Body of pancreas (tissue), 4 donors: Measurements from ENCODE around the gene KRT28. TPM values are rescaled to one million over a fixed set of nuclear protein-coding genes. Genes with fewer than 3 reads are reported as not detected.

Experiments used
- ATAC-seq: fragments of 150-250 bp; one replicate; pipeline ENCODE4 v1.9.1; 2016
- DNase-seq, 4 donors: peaks; one replicate each; pipeline ENCODE4 v3.0.0-alpha.2; 2019
- H3K27ac ChIP-seq, 4 donors: fragments of 200-600 bp; sonication (generic); 1 replicate in 3 of 4; 2 replicates in 1 of 4; pipeline versions ENCODE4 v1.5.1 to v1.6.1; 2016 to 2019; ENCODE audit warnings: mild to moderate bottlenecking in 1 of 4, mixed read lengths in 1 of 4, moderate library complexity in 1 of 4
- H3K27me3 ChIP-seq, 2 donors: fragments of 200-600 bp; sonication (generic); one replicate each; pipeline ENCODE4 v1.6.0; 2016; ENCODE audit warnings: mild to moderate bottlenecking in 1 of 2
- H3K36me3 ChIP-seq, 2 donors: fragments of 200-600 bp; sonication (generic); replicated peaks in 1 of 2; 2 replicates each; pipeline ENCODE4 v1.5.1; 2016; ENCODE audit warnings: low read depth in 2 of 2; ENCODE audit not compliant: insufficient read depth in 1 of 2
- H3K4me1 ChIP-seq: fragments of 200-600 bp; sonication (generic); one replicate; pipeline ENCODE4 v1.6.0; 2016
- H3K4me3 ChIP-seq, 2 donors: fragments of 200-600 bp; sonication (generic); 1 replicate in 1 of 2; 2 replicates in 1 of 2; pipeline ENCODE4 v1.5.1; 2016 to 2019
- H3K9me3 ChIP-seq, 3 donors: fragments of 200-600 bp; sonication (generic); 1 replicate in 2 of 3; 2 replicates in 1 of 3; pipeline ENCODE4 v1.5.1; 2016
- POLR2A ChIP-seq, 3 donors: fragments of 450-650 bp; IDR thresholded peaks; one replicate each; pipeline ENCODE4 v1.6.1; 2016; ENCODE audit warnings: antibody characterized with exemption in 3 of 3, mild to moderate bottlenecking in 2 of 3
- WGBS, 2 donors: methylation state at CpG; one replicate each; pipeline ENCODE4 v1.1.5; 2017; 5-methylcytosine and 5-hydroxymethylcytosine counted together
- intact Hi-C: fragments of 100-400 bp; cut with DNase I; formaldehyde crosslinking; loops from one replicate; pipeline ENCODE4 v1.15.1; 2023
- total RNA-seq, 2 donors: library from RNA; depleted of rRNA; stranded (reverse); fragments of >200 nt; gene quantifications; one replicate each; pipeline ENCODE4 v1.1.0, GENCODE V29; 2016
- TF ChIP-seq, protein P1 (sequence below), 7 experiments: fragments of 450-650 bp in 4 of 7; fragments of 200-600 bp in 3 of 7; sonication (generic) in 3 of 7; IDR thresholded peaks; one replicate each; pipeline ENCODE4 v1.5.1; 2016 to 2019; ENCODE audit warnings: antibody characterized with exemption in 7 of 7

KRT28 gene
- total RNA-seq, 2 donors from 2014 or later: not detected

DNA sequence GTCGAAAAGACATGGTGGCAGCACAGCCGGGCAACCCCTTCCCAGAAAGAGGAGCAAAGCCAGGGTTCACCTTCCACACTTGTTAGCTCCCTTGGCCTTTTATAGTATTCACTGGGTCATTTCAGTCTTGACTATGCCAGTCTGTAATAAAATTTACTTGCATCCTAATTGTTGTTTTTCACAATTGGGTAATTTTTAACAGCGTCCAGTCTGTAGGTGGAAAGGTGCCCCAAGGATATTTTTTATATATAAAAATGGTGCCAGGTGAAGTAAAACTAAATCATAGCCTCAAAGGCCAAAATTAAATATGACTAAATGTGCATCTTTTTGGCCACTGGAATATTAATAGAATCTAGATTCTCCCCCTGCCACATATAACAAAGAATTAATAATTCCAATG lies 27.7 kb downstream of the KRT28 start, which contains the start of gene KRT26:
KRT26 (minus strand) TSS at position 101 of the 400 bp plus-strand sequence; CDS start at position 13, 88 bp downstream.
- no peaks in the 10 kb centered on the region for H3K36me3 ChIP-seq
- H3K4me1 ChIP-seq: no peaks in the 10 kb centered on the region
- 71 to 74% methylated on average over 3 of the region's 3 CpGs for WGBS, 2 donors
- no peak for DNase-seq
- TF ChIP-seq POLR2A (IDR thresholded peaks at IDR 0.05): no peak
- TF ChIP-seq, protein P1, sequence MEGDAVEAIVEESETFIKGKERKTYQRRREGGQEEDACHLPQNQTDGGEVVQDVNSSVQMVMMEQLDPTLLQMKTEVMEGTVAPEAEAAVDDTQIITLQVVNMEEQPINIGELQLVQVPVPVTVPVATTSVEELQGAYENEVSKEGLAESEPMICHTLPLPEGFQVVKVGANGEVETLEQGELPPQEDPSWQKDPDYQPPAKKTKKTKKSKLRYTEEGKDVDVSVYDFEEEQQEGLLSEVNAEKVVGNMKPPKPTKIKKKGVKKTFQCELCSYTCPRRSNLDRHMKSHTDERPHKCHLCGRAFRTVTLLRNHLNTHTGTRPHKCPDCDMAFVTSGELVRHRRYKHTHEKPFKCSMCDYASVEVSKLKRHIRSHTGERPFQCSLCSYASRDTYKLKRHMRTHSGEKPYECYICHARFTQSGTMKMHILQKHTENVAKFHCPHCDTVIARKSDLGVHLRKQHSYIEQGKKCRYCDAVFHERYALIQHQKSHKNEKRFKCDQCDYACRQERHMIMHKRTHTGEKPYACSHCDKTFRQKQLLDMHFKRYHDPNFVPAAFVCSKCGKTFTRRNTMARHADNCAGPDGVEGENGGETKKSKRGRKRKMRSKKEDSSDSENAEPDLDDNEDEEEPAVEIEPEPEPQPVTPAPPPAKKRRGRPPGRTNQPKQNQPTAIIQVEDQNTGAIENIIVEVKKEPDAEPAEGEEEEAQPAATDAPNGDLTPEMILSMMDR (IDR thresholded peaks at IDR 0.05): no peak
- no peaks in the 10 kb centered on the region for H3K27me3 ChIP-seq
- no peak for ATAC-seq
- H3K4me3 ChIP-seq: no peak within 1 kb of the TSS
- no peak within 1 kb of the TSS for H3K27ac ChIP-seq
- H3K9me3 ChIP-seq: no peaks in the 10 kb centered on the region
- intact Hi-C loops: no loop called here

DNA sequence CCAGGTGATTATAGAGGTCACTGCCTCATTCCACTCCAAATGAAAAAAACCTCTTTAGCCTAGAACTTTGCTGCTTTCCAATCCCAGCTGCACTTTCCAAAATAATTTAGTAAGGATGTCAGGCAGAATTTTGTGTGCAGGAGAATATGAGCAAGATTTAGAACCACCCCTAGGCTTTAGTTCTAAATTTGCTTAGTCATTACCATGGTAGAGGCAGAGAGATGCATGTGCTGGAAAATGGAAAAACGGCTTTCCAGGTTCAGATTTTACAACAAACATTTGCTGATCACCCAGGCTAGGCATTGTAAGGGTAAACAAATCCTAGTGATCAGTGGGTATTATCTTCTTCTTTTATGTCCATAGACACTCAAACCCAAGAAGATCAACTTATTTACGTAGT lies 34.1 kb downstream of the KRT28 start:
- no peak overlapping the region for H3K27ac ChIP-seq
- no peaks in the 10 kb centered on the region for H3K36me3 ChIP-seq
- no peak for DNase-seq

DNA sequence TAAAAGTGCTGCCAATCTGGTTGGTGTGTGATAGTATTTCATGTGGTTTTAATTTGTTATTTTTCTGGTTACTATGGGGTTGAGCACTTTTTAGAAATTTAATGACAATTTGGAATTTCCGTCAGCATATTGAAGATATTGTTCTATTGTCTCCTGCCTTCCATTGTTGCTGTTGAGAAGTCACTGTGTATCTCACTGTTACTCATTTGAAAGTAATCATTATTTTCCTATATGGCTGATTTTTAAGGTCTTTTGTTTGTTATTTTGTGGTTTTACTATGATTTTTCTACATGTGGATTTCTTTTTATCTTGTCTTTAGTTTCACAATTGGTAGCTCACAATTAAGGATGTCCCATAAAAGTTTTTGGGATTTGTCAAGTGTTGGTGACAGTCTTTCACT lies 36.0 kb downstream of the KRT28 start:
- Histone ChIP-seq H3K27ac (no peak overlapping the region), H3K36me3 (no peaks in the 10 kb centered on the region), H3K27me3 (no peaks in the 10 kb centered on the region), H3K4me1 (no peaks in the 10 kb centered on the region), H3K9me3 (peaks cover 0 to 26% (median 0%) of the 10 kb centered on the region in 3 donors), H3K4me3 (no peak overlapping the region)
- no peak for ATAC-seq
- TF ChIP-seq, protein P1 (IDR thresholded peaks at IDR 0.05): no peak
- no peak for TF ChIP-seq POLR2A (IDR thresholded peaks at IDR 0.05)
- 56 to 62% methylated on average over 1 of the region's 1 CpG for WGBS, 2 donors
- intact Hi-C loops: no loop called here
- DNase-seq: no peak

More for the DNA sequence above, 34.1 kb downstream of the KRT28 start:
- WGBS, 2 donors: 63 to 74% methylated on average over 2 of the region's 2 CpGs
- intact Hi-C loops: no loop called here
- TF ChIP-seq POLR2A (IDR thresholded peaks at IDR 0.05): no peak
- TF ChIP-seq, protein P1 (IDR thresholded peaks at IDR 0.05): no peak
- Histone ChIP-seq H3K4me1 (no peaks in the 10 kb centered on the region), H3K27me3 (no peaks in the 10 kb centered on the region), H3K4me3 (no peak overlapping the region), H3K9me3 (peaks cover 0 to 18% (median 0%) of the 10 kb centered on the region in 3 donors)
- no peak for ATAC-seq

DNA sequence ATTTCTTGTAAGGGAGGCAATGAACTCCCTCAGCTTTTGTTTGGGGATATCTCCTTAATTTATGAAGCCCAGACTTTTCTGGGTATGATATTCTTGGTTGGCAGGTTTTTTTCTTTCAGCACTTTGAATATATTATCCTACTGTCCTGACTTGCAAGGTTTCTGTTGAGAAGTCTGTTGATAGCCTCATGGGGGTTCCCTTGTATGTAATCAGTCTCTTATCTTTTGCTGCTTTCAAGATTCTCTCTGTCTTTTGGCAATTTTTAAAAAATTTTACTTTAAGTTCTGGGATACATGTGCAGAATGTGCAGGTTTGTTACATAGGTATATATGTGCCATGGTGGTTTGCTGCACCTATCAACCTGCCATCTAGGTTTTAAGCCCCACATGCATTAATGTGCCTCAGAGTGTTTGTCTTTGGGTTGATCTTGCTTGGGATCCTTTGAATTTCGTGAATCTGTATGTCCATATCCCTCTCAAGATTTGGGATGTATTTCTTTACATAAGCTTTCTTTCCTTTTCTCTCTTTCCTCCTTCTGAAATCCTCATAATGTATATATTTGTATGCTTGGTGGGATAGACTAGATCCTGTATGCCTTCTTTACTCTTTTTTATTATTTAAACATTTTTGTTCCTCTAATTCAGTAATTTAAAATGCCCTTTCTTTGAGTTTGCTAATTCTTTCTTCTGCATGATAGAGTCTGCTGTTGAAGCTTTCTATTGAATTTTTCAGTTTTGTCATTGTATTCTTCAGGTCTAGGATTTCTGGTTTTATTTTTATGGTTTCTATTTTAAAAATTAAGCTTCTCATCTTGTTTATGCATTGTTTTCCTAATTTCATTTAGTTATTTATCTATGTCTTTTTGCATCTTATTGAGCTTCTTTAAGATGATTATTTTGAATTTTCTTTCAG lies 39.4 kb downstream of the KRT28 start:
- H3K9me3 ChIP-seq: peaks cover 0 to 26% (median 0%) of the 10 kb centered on the region in 3 donors
- no peak overlapping the region for H3K27ac ChIP-seq
- no peak overlapping the region for H3K4me3 ChIP-seq
- H3K4me1 ChIP-seq: no peaks in the 10 kb centered on the region
- no peaks in the 10 kb centered on the region for H3K36me3 ChIP-seq
- intact Hi-C loops: no loop called here
- DNase-seq: no peak
- WGBS, 2 donors: 4 to 17% methylated on average over 1 of the region's 1 CpG
- TF ChIP-seq POLR2A (IDR thresholded peaks at IDR 0.05): no peak
- TF ChIP-seq, protein P1 (IDR thresholded peaks at IDR 0.05): no peak
- H3K27me3 ChIP-seq: no peaks in the 10 kb centered on the region
- no peak for ATAC-seq
